IPS-20b (cell line): ENCODE results near the gene SCAF1.
A peak's percentile ranks its signal among the peaks of the same experiment; 100 is the strongest.

ENCODE experiments used
- H3K27ac ChIP-seq: one replicate; pipeline ENCODE4 v1.5.1; 2013; ENCODE audit warnings: low read length
- H3K27me3 ChIP-seq: 2 replicates; pipeline ENCODE4 v1.6.1; 2013; ENCODE audit warnings: mild to moderate bottlenecking, low read length, inconsistent platforms; ENCODE audit not compliant: insufficient read depth
- H3K36me3 ChIP-seq: 2 replicates; pipeline ENCODE4 v1.6.1; 2013; ENCODE audit warnings: low read depth, mild to moderate bottlenecking, inconsistent platforms, low read length, moderate library complexity; ENCODE audit not compliant: insufficient read depth
- H3K4me1 ChIP-seq: 2 replicates; pipeline ENCODE4 v1.6.1; 2013; ENCODE audit warnings: mild to moderate bottlenecking, control low read depth, inconsistent platforms, low read length, moderate library complexity; ENCODE audit not compliant: insufficient read depth
- H3K4me3 ChIP-seq: 2 replicates; pipeline ENCODE4 v1.5.1; 2013; ENCODE audit warnings: mild to moderate bottlenecking, low read length, inconsistent platforms
- H3K9ac ChIP-seq: 2 replicates; pipeline ENCODE4 v1.6.1; 2013; ENCODE audit warnings: low read depth, mild to moderate bottlenecking, inconsistent platforms, low read length, moderate library complexity
- H3K9me3 ChIP-seq: 2 replicates; pipeline ENCODE4 v1.6.1; 2013; ENCODE audit warnings: mild to moderate bottlenecking, low read depth, low read length, inconsistent platforms; ENCODE audit not compliant: insufficient read depth

The SCAF1 gene

DNA sequence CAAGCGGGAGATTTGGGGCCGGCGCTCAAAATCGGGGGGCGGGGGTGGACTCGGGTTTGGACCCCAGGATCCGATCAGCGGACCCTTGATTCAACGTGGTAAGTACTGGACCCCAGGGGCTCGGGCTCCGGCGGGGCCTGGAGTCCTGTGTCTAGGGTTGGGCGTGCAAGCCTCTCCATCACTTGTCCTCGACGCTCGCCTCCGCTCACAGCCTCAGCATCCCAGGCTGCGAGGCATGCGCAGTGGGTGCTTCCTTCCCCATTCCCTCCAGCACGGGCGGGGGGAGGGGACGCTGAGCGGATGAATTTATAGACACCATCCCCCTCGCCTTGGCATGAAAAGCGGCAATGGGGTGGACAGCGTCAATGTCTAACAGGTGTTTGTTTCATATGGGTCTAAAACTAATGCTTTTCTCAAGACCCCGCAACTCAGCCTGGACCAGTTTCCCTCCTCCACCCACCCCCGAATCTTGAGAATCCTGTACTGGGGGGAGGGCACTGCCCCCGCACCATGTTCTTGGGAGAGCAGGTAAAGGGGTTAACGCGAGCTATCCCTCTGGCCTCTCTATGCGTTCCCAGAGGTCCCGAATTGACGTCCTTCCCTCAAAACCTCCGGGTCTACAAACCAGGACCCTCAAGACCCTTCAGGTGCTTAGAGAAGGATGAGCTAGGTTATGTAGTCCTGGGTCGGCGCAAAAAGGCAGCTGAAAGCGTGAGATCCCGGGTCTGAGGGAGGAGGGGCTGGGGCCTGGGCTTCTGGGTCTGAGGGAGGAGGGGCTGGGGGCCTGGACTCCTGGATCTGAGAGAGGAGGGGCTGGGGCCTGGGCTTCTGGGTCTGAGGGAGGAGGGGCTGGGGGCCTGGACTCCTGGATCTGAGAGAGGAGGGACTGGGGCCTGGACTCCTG lies 49.5 kb downstream of the SCAF1 start:
- Histone ChIP-seq H3K9ac (peak overlapping the region; percentile 90; the same call in 1 of the 2 replicates), H3K4me1 (peaks cover 4% of the 10 kb centered on the region; the same call in 1 of the 2 replicates), H3K4me3 (peak overlapping the region; percentile 85), H3K36me3 (peaks cover 23% of the 10 kb centered on the region; the same call in 1 of the 2 replicates), H3K9me3 (no peaks in the 10 kb centered on the region), H3K27ac (peak overlapping the region; percentile 27), H3K27me3 (no peaks in the 10 kb centered on the region)

DNA sequence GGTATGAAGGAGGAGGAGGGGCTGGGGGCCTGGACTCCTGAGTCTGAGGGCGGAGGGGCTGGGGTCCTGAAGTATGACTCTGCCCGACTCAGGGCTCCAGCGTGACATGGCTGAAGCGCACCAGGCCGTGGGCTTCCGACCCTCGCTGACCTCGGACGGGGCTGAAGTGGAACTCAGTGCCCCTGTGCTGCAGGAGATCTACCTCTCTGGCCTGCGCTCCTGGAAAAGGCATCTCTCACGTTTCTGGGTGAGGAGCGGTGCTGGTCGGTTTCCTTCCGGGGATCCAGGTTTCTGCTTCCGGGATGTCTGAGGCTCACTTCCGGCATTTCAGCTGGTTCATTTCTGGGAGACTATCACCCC lies 50.1 kb downstream of the SCAF1 start:
- H3K27me3 ChIP-seq = no peaks in the 10 kb centered on the region
- H3K4me3 ChIP-seq = peak overlapping the region; percentile 85; the same call in 1 of the 2 replicates
- peaks cover 25% of the 10 kb centered on the region; the same call in 1 of the 2 replicates for H3K36me3 ChIP-seq
- H3K4me1 ChIP-seq = peaks cover 4% of the 10 kb centered on the region; the same call in 1 of the 2 replicates
- H3K9me3 ChIP-seq = no peaks in the 10 kb centered on the region
- H3K9ac ChIP-seq = peak overlapping the region; percentile 90; the same call in 1 of the 2 replicates
- H3K27ac ChIP-seq = no peak overlapping the region

DNA sequence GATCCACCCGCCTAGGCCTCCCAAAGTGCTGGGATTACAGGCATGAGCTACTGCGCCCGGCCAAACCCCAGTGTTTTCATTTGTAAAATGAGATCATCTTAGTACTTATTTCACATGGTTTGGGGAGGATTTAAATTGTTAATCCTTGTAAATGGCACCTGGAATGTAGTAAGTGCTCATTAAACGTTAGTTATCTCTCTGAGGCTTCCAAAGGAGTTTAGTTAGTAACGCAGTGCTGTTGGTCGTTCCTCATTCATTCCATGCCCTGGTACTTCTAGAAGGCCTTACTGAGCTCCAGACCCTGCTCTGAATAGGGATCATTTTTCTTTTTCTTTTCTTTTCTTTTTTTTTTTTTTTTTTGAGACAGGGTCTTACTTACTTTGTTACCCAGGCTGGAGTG lies 54.1 kb downstream of the SCAF1 start:
- Histone ChIP-seq H3K9me3 (no peaks in the 10 kb centered on the region), H3K9ac (no peak overlapping the region), H3K27me3 (no peaks in the 10 kb centered on the region), H3K36me3 (peaks cover 16% of the 10 kb centered on the region; the same call in 1 of the 2 replicates), H3K4me1 (peaks cover 4% of the 10 kb centered on the region; the same call in 1 of the 2 replicates), H3K27ac (no peak overlapping the region), H3K4me3 (no peak overlapping the region)

- Histone ChIP-seq H3K36me3 (peaks cover 16% of the 10 kb centered on the region; the same call in 1 of the 2 replicates), H3K9me3 (no peaks in the 10 kb centered on the region), H3K9ac (no peak overlapping the region), H3K4me3 (no peak overlapping the region), H3K27ac (no peak overlapping the region), H3K4me1 (peaks cover 4% of the 10 kb centered on the region; the same call in 1 of the 2 replicates), H3K27me3 (no peaks in the 10 kb centered on the region)
These were observed 54.9 kb downstream of the SCAF1 start for GRCh38 chr19:49696865-49697264.

DNA sequence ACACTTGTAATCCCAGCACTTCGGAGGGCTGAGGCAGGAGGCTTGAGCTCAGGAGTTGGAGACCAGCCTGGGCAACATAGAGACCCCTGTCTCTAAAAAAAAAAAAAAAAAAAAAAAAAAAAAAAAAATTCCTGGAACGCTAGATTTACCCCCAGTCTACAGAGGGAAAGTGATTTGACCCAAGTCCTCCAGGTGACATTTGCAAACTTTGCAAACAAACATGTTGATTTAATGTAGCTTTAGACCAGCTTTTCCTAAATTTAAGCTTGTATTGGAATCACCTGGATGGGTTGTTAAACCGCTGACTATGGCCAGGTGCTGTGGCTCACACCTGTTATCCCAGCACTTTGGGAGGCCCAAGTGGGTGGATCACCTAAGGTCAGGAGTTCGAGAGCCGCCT lies 57.4 kb downstream of the SCAF1 start:
- H3K27me3 ChIP-seq = no peaks in the 10 kb centered on the region
- H3K27ac ChIP-seq = no peak overlapping the region
- H3K9me3 ChIP-seq = no peaks in the 10 kb centered on the region

DNA sequence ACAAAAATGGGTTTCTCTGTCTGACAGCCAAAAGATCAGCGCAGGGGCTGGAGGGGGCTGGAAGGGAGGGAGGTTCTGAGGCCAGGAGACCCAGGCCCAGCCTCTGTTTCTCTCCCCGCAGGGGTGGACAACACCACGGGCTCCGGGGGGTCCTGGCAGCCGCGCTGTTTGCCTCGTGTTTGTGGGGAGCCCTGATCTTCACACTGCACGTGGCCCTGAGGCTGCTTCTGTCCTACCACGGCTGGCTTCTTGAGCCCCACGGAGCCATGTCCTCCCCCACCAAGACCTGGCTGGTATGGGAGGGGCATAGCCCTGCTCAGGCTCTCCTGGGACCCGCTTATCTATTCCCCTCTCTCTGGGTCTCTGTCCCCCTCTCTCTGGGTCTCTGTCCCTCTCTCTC lies 58.6 kb downstream of the SCAF1 start:
- Histone ChIP-seq H3K9ac (no peak overlapping the region), H3K27me3 (no peaks in the 10 kb centered on the region), H3K36me3 (peaks cover 23% of the 10 kb centered on the region; the same call in 1 of the 2 replicates), H3K9me3 (no peaks in the 10 kb centered on the region), H3K27ac (no peak overlapping the region), H3K4me1 (no peaks in the 10 kb centered on the region), H3K4me3 (no peak overlapping the region)

More for the DNA sequence above, 57.4 kb downstream of the SCAF1 start:
- peaks cover 16% of the 10 kb centered on the region; the same call in 1 of the 2 replicates for H3K36me3 ChIP-seq
- no peaks in the 10 kb centered on the region for H3K4me1 ChIP-seq
- no peak overlapping the region for H3K9ac ChIP-seq
- H3K4me3 ChIP-seq = no peak overlapping the region

DNA sequence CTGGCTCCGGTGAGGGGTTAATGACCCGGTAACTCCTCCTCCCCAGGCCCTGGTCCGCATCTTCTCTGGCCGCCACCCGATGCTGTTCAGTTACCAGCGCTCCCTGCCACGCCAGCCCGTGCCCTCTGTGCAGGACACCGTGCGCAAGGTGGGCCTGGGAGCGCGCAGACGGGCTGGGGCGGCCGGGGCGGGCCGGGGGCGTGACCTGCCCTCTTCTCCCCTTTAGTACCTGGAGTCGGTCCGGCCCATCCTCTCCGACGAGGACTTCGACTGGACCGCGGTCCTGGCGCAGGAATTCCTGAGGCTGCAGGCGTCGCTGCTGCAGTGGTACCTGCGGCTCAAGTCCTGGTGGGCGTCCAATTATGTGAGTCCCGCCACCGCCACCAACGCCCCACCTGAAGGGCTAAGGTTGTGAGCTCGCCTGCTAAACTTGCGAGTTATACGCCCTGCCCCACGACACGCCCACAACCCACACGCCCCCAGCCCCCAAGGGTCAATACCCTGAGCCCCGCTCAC lies 59.3 kb downstream of the SCAF1 start:
- H3K9ac ChIP-seq = no peak overlapping the region
- H3K4me3 ChIP-seq = no peak overlapping the region; the same call in 1 of the 2 replicates

DNA sequence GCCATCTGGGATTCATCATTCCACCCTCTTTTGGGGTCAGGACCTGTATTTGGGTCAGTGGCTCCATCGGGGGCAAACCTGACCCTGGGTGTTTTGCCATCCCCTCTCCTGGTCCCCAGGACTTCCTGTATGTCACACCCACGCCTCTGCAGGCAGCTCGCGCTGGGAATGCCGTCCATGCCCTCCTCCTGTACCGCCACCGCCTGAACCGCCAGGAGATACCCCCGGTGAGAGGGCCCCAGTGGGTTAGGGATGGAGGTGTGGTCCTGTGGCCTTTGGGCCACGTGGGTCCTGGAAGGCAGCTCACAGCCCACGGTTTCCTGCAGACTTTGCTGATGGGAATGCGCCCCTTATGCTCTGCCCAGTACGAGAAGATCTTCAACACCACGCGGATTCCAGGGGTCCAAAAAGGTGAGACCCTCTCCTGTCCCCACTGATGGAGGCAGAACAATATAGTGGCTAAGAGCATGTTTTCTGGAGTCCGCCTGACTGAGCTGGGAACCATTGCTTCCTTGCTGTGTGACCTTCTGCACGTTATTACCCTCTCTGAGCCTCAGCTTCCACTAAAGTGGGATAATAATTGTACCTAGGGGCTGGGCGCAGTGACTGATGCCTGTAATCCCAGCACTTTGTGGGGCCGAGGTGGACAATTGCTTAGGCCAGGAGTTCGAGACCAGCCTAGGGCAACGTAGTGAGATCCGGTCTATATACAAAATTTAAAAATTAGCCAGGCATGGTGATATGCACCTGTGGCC lies 63.1 kb downstream of the SCAF1 start:
- no peak overlapping the region for H3K27ac ChIP-seq
- no peak overlapping the region for H3K9ac ChIP-seq
- no peaks in the 10 kb centered on the region for H3K27me3 ChIP-seq
- no peak overlapping the region for H3K4me3 ChIP-seq
- no peaks in the 10 kb centered on the region for H3K4me1 ChIP-seq
- no peaks in the 10 kb centered on the region for H3K9me3 ChIP-seq
- peaks cover 37% of the 10 kb centered on the region; the same call in 1 of the 2 replicates for H3K36me3 ChIP-seq

More for the DNA sequence above, 59.3 kb downstream of the SCAF1 start:
- H3K27ac ChIP-seq = no peak overlapping the region
- no peaks in the 10 kb centered on the region for H3K4me1 ChIP-seq
- H3K9me3 ChIP-seq = no peaks in the 10 kb centered on the region
- H3K27me3 ChIP-seq = no peaks in the 10 kb centered on the region
- peaks cover 28% of the 10 kb centered on the region; the same call in 1 of the 2 replicates for H3K36me3 ChIP-seq

DNA sequence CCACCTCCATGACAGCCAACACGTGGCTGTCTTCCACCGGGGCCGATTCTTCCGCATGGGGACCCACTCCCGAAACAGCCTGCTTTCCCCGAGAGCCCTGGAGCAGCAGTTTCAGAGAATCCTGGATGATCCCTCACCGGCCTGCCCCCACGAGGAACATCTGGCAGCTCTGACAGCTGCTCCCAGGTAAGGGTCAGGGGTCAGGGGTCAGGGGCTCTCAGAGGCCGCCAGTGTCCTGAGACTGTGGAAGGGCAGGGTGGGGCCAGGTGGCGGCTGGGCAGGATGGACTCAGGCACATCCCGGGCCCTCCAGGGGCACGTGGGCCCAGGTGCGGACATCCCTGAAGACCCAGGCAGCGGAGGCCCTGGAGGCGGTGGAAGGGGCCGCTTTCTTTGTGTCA lies 63.9 kb downstream of the SCAF1 start:
- Histone ChIP-seq H3K4me1 (no peaks in the 10 kb centered on the region), H3K36me3 (peaks cover 44% of the 10 kb centered on the region), H3K4me3 (no peak overlapping the region), H3K27me3 (no peaks in the 10 kb centered on the region), H3K27ac (no peak overlapping the region), H3K9ac (no peak overlapping the region), H3K9me3 (no peaks in the 10 kb centered on the region)
